ENCODE measurements around the gene NODAL.

NODAL gene

DNA sequence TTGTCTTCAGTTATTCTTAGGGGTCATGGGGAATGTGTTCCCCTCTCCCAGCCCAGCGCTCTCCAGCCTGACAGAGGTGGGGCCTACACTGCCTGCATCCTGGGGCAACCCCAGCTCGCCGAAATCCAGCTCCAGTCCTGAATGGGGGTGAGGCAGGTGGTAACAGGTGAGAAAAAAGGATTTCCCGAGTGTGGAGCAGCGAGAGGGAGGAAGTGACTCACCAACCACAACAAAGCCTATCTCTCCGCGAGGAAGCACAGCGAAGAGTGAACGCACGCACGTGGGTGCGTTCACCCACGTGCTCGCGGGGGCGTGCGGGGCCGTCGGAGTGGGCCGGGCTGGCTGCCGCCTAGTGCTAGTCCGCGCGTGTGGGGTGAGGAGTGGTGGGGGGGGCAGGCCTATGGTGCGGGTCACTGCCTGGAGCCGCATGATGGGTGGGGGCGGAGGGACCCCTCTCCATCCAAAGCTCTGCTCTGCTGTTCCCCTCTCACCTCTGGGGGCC lies 36.2 kb upstream of the NODAL start:
- peak overlapping the region; percentile 49 for H4K8ac ChIP-seq (ENCODE audit: low read depth, low read length)
- H2BK5ac ChIP-seq (ENCODE audit: low read length) = peak overlapping the region; percentile 66
- peak overlapping the region; percentile 88 for H3K9ac ChIP-seq (ENCODE audit: low read depth, low read length, poor library complexity)
- peak overlapping the region; percentile 98 for H2AFZ ChIP-seq (ENCODE audit: low read length)
- peak overlapping the region; percentile 75 to 94 for H3K4me3 ChIP-seq (ENCODE audit: low read length in 2 of 2)
- H2BK15ac ChIP-seq (ENCODE audit: low read length) = no peak overlapping the region
- no peaks in the 10 kb centered on the region for H3K9me3 ChIP-seq (replicated peaks in 1 of 2; ENCODE audit: control insufficient read depth in 2 of 2, insufficient read depth in 1 of 2, low read depth in 1 of 2, low read length in 2 of 2)
- peak overlapping the region; percentile 95 for H3K18ac ChIP-seq (ENCODE audit: low read length)
- peak overlapping the region; percentile 5 for H3K23ac ChIP-seq (ENCODE audit: low read depth, low read length, poor library complexity)
- no peak overlapping the region for H3K27ac ChIP-seq (replicated peaks; ENCODE audit: low read length)
- no peak overlapping the region for H4K91ac ChIP-seq (ENCODE audit: low read depth, low read length, poor library complexity)
- peaks cover 0 to 42% (median 4%) of the 10 kb centered on the region in 3 experiments for H3K27me3 ChIP-seq (ENCODE audit: control insufficient read depth in 3 of 3, insufficient read depth in 3 of 3, low read depth in 1 of 3, low read length in 3 of 3)
- H3K4me1 ChIP-seq (ENCODE audit: control insufficient read depth in 2 of 2, insufficient read depth in 1 of 2, low read depth in 1 of 2, low read length in 2 of 2) = peaks cover 7 to 8% of the 10 kb centered on the region in 2 donors
- H2BK120ac ChIP-seq (ENCODE audit: low read depth, low read length) = no peak overlapping the region
- no CpG with 5 or more reads among the region's 27 CpGs for WGBS, 2 donors (ENCODE audit: extremely low coverage in 2 of 2, insufficient read length in 2 of 2, insufficient replicate concordance in 1 of 2)
- no peak overlapping the region for H3K4ac ChIP-seq (ENCODE audit: low read length)
- H3K36me3 ChIP-seq (replicated peaks in 1 of 2; ENCODE audit: control insufficient read depth in 2 of 2, insufficient read depth in 2 of 2, low read length in 2 of 2) = no peaks in the 10 kb centered on the region
- H2BK12ac ChIP-seq (ENCODE audit: low read length) = no peak overlapping the region
- H3K14ac ChIP-seq (ENCODE audit: low read length) = no peak overlapping the region
- H3K4me2 ChIP-seq (ENCODE audit: insufficient read depth, low read length, poor library complexity, severe bottlenecking) = peak overlapping the region; percentile 95
- no peak for DNase-seq (ENCODE audit: low spot score)
- H2AK5ac ChIP-seq (ENCODE audit: low read depth, low read length) = peak overlapping the region; percentile 26
- H3K79me1 ChIP-seq (ENCODE audit: low read depth, low read length) = peaks cover 6% of the 10 kb centered on the region

DNA sequence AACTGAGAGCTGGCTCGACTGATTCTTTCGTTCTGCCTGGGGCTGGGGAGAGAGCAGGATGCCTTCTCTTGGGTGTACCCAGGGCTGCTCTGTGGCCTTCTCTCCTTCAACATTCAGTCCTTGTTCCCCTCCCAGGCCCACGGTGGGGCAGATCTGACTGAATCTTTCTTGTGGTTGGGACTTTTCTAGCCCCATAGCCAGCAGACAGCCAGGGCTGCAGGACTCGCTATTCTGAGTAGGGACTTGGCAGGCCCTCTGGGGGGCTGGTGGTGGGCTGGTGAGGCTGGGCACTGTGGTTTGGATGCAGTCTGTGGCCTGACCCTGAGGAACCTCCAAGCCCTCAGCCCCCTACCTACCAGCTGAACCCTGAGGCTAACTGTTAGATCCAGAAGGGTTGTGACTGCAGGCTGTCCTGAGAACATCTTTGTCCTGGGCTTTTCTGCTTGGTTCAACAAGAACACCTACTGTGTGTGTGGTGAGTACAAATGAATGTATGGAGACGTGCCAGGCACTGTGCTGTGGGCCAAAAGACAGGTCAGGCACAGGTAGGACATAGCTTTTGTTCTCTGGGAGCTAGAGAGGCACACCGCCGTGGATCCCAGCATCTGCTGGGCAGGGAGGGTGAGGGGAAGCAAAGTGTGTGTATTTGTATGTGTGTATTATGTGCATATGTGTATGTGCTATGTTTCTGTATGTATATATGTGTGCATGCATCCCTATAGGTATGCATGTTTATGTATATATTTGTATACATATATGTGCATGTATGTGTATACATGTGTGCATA lies 35.0 kb upstream of the NODAL start:
- Histone ChIP-seq H2AK5ac (ENCODE audit: low read depth, low read length) (peak overlapping the region; percentile 24), H3K4me3 (ENCODE audit: low read length in 2 of 2) (no peak overlapping the region), H3K23ac (ENCODE audit: low read depth, low read length, poor library complexity) (no peak overlapping the region), H2AFZ (ENCODE audit: low read length) (peak overlapping the region; percentile 19), H4K91ac (ENCODE audit: low read depth, low read length, poor library complexity) (no peak overlapping the region), H2BK15ac (ENCODE audit: low read length) (no peak overlapping the region), H3K9me3 (replicated peaks in 1 of 2; ENCODE audit: control insufficient read depth in 2 of 2, insufficient read depth in 1 of 2, low read depth in 1 of 2, low read length in 2 of 2) (no peaks in the 10 kb centered on the region), H3K36me3 (replicated peaks in 1 of 2; ENCODE audit: control insufficient read depth in 2 of 2, insufficient read depth in 2 of 2, low read length in 2 of 2) (no peaks in the 10 kb centered on the region), H3K4me2 (ENCODE audit: insufficient read depth, low read length, poor library complexity, severe bottlenecking) (no peak overlapping the region), H2BK12ac (ENCODE audit: low read length) (no peak overlapping the region), H3K27ac (replicated peaks; ENCODE audit: low read length) (no peak overlapping the region), H2BK120ac (ENCODE audit: low read depth, low read length) (no peak overlapping the region), H3K18ac (ENCODE audit: low read length) (no peak overlapping the region), H4K8ac (ENCODE audit: low read depth, low read length) (no peak overlapping the region), H3K27me3 (ENCODE audit: control insufficient read depth in 3 of 3, insufficient read depth in 3 of 3, low read depth in 1 of 3, low read length in 3 of 3) (peaks cover 0 to 42% (median 4%) of the 10 kb centered on the region in 3 experiments), H3K9ac (ENCODE audit: low read depth, low read length, poor library complexity) (peak overlapping the region; percentile 5), H3K4ac (ENCODE audit: low read length) (no peak overlapping the region), H2BK5ac (ENCODE audit: low read length) (no peak overlapping the region), H3K4me1 (ENCODE audit: control insufficient read depth in 2 of 2, insufficient read depth in 1 of 2, low read depth in 1 of 2, low read length in 2 of 2) (peaks cover 8 to 11% of the 10 kb centered on the region in 2 donors), H3K14ac (ENCODE audit: low read length) (no peak overlapping the region), H3K79me1 (ENCODE audit: low read depth, low read length) (peaks cover 6% of the 10 kb centered on the region)
- no CpG with 5 or more reads among the region's 7 CpGs for WGBS, 2 donors (ENCODE audit: extremely low coverage in 2 of 2, insufficient read length in 2 of 2, insufficient replicate concordance in 1 of 2)
- no peak for DNase-seq (ENCODE audit: low spot score)

DNA sequence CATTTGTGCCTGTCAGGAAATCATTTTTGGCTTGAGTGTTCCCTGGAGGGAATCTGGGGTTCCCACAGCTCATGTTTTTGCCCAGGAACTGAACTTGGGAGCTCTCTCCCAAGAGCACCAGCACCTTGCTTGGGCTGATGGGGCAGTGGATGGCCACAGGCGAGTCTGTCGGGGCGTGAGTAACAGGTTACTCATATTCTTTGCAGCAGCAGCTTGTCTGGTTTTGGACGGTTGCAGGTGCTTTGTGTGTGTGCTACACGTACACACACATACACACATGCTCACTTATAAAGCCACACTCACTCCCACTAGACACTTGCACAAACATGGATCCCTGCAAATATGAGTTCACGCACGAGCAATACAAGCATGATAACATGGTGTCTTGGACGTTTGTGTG lies 34.2 kb upstream of the NODAL start:
- H3K4me3 ChIP-seq (ENCODE audit: low read length in 2 of 2) = no peak overlapping the region
- H4K8ac ChIP-seq (ENCODE audit: low read depth, low read length) = no peak overlapping the region
- H3K4ac ChIP-seq (ENCODE audit: low read length) = no peak overlapping the region
- no peak overlapping the region for H3K4me2 ChIP-seq (ENCODE audit: insufficient read depth, low read length, poor library complexity, severe bottlenecking)
- no peak overlapping the region for H3K14ac ChIP-seq (ENCODE audit: low read length)
- H3K27ac ChIP-seq (replicated peaks; ENCODE audit: low read length) = no peak overlapping the region
- no peak overlapping the region for H2BK15ac ChIP-seq (ENCODE audit: low read length)
- no peak overlapping the region for H4K91ac ChIP-seq (ENCODE audit: low read depth, low read length, poor library complexity)
- DNase-seq (ENCODE audit: low spot score) = no peak
- H3K4me1 ChIP-seq (ENCODE audit: control insufficient read depth in 2 of 2, insufficient read depth in 1 of 2, low read depth in 1 of 2, low read length in 2 of 2) = peaks cover 8 to 11% of the 10 kb centered on the region in 2 donors
- no peak overlapping the region for H3K9ac ChIP-seq (ENCODE audit: low read depth, low read length, poor library complexity)
- H3K79me1 ChIP-seq (ENCODE audit: low read depth, low read length) = peaks cover 4% of the 10 kb centered on the region
- H2BK5ac ChIP-seq (ENCODE audit: low read length) = no peak overlapping the region
- H3K9me3 ChIP-seq (replicated peaks in 1 of 2; ENCODE audit: control insufficient read depth in 2 of 2, insufficient read depth in 1 of 2, low read depth in 1 of 2, low read length in 2 of 2) = no peaks in the 10 kb centered on the region
- H3K36me3 ChIP-seq (replicated peaks in 1 of 2; ENCODE audit: control insufficient read depth in 2 of 2, insufficient read depth in 2 of 2, low read length in 2 of 2) = no peaks in the 10 kb centered on the region
- H2BK12ac ChIP-seq (ENCODE audit: low read length) = no peak overlapping the region
- H2AFZ ChIP-seq (ENCODE audit: low read length) = no peak overlapping the region
- H3K18ac ChIP-seq (ENCODE audit: low read length) = no peak overlapping the region
- WGBS, 2 donors (ENCODE audit: extremely low coverage in 2 of 2, insufficient read length in 2 of 2, insufficient replicate concordance in 1 of 2) = no CpG with 5 or more reads among the region's 8 CpGs
- no peak overlapping the region for H2AK5ac ChIP-seq (ENCODE audit: low read depth, low read length)
- H3K27me3 ChIP-seq (ENCODE audit: control insufficient read depth in 3 of 3, insufficient read depth in 3 of 3, low read depth in 1 of 3, low read length in 3 of 3) = peaks cover 0 to 42% (median 4%) of the 10 kb centered on the region in 3 experiments
- H2BK120ac ChIP-seq (ENCODE audit: low read depth, low read length) = no peak overlapping the region
- H3K23ac ChIP-seq (ENCODE audit: low read depth, low read length, poor library complexity) = no peak overlapping the region

DNA sequence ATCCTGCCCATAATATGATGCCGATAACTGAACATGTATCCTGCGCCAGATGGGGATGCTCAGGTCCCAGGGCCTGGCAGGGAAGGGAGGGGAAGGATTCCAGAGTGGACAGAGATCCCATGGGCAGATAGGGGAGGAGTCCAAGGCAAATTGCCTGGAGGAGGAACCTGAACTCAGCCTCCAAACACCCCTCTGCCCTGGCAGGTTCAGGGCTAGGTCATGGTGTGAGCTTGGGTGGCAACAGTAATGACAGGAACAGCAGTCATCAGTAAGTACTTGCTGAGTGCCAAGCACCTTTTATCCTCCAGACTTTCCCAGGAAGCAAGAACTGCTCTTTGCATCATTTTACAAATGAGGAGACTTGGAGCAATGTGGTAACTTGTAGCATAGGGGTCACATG lies 33.3 kb upstream of the NODAL start:
- Histone ChIP-seq H4K91ac (ENCODE audit: low read depth, low read length, poor library complexity) (no peak overlapping the region), H4K8ac (ENCODE audit: low read depth, low read length) (no peak overlapping the region), H3K36me3 (replicated peaks in 1 of 2; ENCODE audit: control insufficient read depth in 2 of 2, insufficient read depth in 2 of 2, low read length in 2 of 2) (no peaks in the 10 kb centered on the region), H3K9ac (ENCODE audit: low read depth, low read length, poor library complexity) (no peak overlapping the region), H2AK5ac (ENCODE audit: low read depth, low read length) (no peak overlapping the region), H2BK12ac (ENCODE audit: low read length) (no peak overlapping the region), H3K27ac (replicated peaks; ENCODE audit: low read length) (no peak overlapping the region), H3K4me3 (ENCODE audit: low read length in 2 of 2) (no peak overlapping the region), H2BK5ac (ENCODE audit: low read length) (no peak overlapping the region), H3K14ac (ENCODE audit: low read length) (peak overlapping the region; percentile 48), H3K4me2 (ENCODE audit: insufficient read depth, low read length, poor library complexity, severe bottlenecking) (no peak overlapping the region), H3K4ac (ENCODE audit: low read length) (no peak overlapping the region), H2BK120ac (ENCODE audit: low read depth, low read length) (no peak overlapping the region), H3K4me1 (ENCODE audit: control insufficient read depth in 2 of 2, insufficient read depth in 1 of 2, low read depth in 1 of 2, low read length in 2 of 2) (peaks cover 6 to 11% of the 10 kb centered on the region in 2 donors), H3K27me3 (ENCODE audit: control insufficient read depth in 3 of 3, insufficient read depth in 3 of 3, low read depth in 1 of 3, low read length in 3 of 3) (peaks cover 0 to 42% (median 4%) of the 10 kb centered on the region in 3 experiments), H2BK15ac (ENCODE audit: low read length) (no peak overlapping the region), H3K23ac (ENCODE audit: low read depth, low read length, poor library complexity) (no peak overlapping the region), H3K9me3 (replicated peaks in 1 of 2; ENCODE audit: control insufficient read depth in 2 of 2, insufficient read depth in 1 of 2, low read depth in 1 of 2, low read length in 2 of 2) (no peaks in the 10 kb centered on the region), H3K79me1 (ENCODE audit: low read depth, low read length) (no peaks in the 10 kb centered on the region), H2AFZ (ENCODE audit: low read length) (no peak overlapping the region), H3K18ac (ENCODE audit: low read length) (peak overlapping the region; percentile 12)
- DNase-seq (ENCODE audit: low spot score) = no peak
- no CpG with 5 or more reads among the region's 2 CpGs for WGBS, 2 donors (ENCODE audit: extremely low coverage in 2 of 2, insufficient read length in 2 of 2, insufficient replicate concordance in 1 of 2)

Data from neuronal stem cell (in vitro differentiated cells).